PC-3 (cell line): ENCODE measurements around the gene WDSUB1. TPM values are rescaled to one million over a fixed set of nuclear protein-coding genes. Genes with fewer than 3 reads are reported as not detected.

Source experiments
- ATAC-seq: fragments of 200-7000 bp; cut with Tn5 transposase; 2 replicates; pipeline ENCODE4 v1.9.1; 2020; ENCODE audit warnings: mild to moderate bottlenecking, moderate library complexity
- BruUV-seq: library from RNA; stranded (reverse); fragments of 400-500 nt; replicated peaks from 2 replicates; lab custom pipeline; 2021; lab: Mats Ljungman, UMichigan
- CTCF ChIA-PET: fragments of 300-600 bp; sonication (Branson Sonifier 250); formaldehyde crosslinking; loops from one replicate; lab custom pipeline; 2022; ENCODE audit warnings: antibody characterized with exemption; lab: Charles Lee
- POLR2A ChIA-PET: fragments of 300-600 bp; sonication (Branson Sonifier 250); formaldehyde crosslinking; loops from one replicate; lab custom pipeline; 2022; ENCODE audit warnings: antibody characterized with exemption; ENCODE audit not compliant: unreplicated experiment; lab: Charles Lee
- DNase-seq: peaks from one replicate; pipeline ENCODE4 v3.0.0-alpha.2; 2015
- H2AFZ ChIP-seq: fragments of 300-600 bp; sonication (generic); 2 replicates; pipeline ENCODE4 v1.6.0; 2016; ENCODE audit warnings: antibody characterized with exemption, low read length
- H3F3A ChIP-seq: fragments of 300-600 bp; sonication (generic); one replicate; pipeline ENCODE4 v1.6.0; 2017; ENCODE audit warnings: antibody characterized with exemption, low read length, control low read depth, mild to moderate bottlenecking; ENCODE audit not compliant: unreplicated experiment
- H3K27ac ChIP-seq: fragments of 300-600 bp; sonication (generic); 2 replicates; pipeline ENCODE4 v1.5.1; 2016; ENCODE audit warnings: mild to moderate bottlenecking, low read length
- H3K27me3 ChIP-seq: fragments of 300-600 bp; sonication (generic); 2 replicates; pipeline ENCODE4 v1.6.1; 2016; ENCODE audit warnings: low read length, mixed read lengths
- H3K36me3 ChIP-seq: fragments of 300-600 bp; sonication (generic); 2 replicates; pipeline ENCODE4 v1.6.1; 2016; ENCODE audit warnings: low read depth, mixed run types, low read length, mixed read lengths
- H3K4me1 ChIP-seq: fragments of 300-600 bp; sonication (generic); 2 replicates; pipeline ENCODE4 v1.5.1; 2016; ENCODE audit warnings: low read length; ENCODE audit not compliant: insufficient read depth
- H3K4me2 ChIP-seq: fragments of 300-600 bp; sonication (generic); 2 replicates; pipeline ENCODE4 v1.6.0; 2016; ENCODE audit warnings: low read length
- H3K4me3 ChIP-seq: fragments of 300-600 bp; sonication (generic); 2 replicates; pipeline ENCODE4 v1.5.1; 2016; ENCODE audit warnings: mild to moderate bottlenecking, low read length, mixed read lengths
- H3K79me2 ChIP-seq: fragments of 300-600 bp; sonication (generic); 2 replicates; pipeline ENCODE4 v1.6.1; 2017; ENCODE audit warnings: low read length, mixed read lengths
- H3K9ac ChIP-seq: fragments of 300-600 bp; sonication (generic); 2 replicates; pipeline ENCODE4 v1.6.0; 2016; ENCODE audit warnings: mild to moderate bottlenecking, low read length
- H3K9me2 ChIP-seq: fragments of 300-600 bp; sonication (generic); replicated peaks from 2 replicates; pipeline ENCODE4 v1.6.1; 2016; ENCODE audit warnings: mixed run types, low read length, mixed read lengths
- H3K9me3 ChIP-seq: fragments of 300-600 bp; sonication (generic); 2 replicates; pipeline ENCODE4 v1.6.1; 2016; ENCODE audit warnings: low read length, mixed read lengths
- H4K20me1 ChIP-seq: fragments of 300-600 bp; sonication (generic); 2 replicates; pipeline ENCODE4 v1.6.1; 2016; ENCODE audit warnings: low read length, mixed read lengths
- CTCF ChIP-seq: fragments of 300-600 bp; sonication (generic); conservative IDR thresholded peaks from 2 replicates; pipeline ENCODE4 v1.5.1; 2017; ENCODE audit warnings: antibody characterized with exemption, low read depth, mild to moderate bottlenecking, low read length
- EZH2 ChIP-seq: fragments of 300-600 bp; sonication (generic); IDR thresholded peaks from one replicate; pipeline ENCODE4 v1.6.1; 2017; ENCODE audit warnings: antibody characterized with exemption, mild to moderate bottlenecking, low read length; ENCODE audit not compliant: unreplicated experiment
- EZH2phosphoT487 ChIP-seq: fragments of 300-600 bp; sonication (generic); IDR thresholded peaks from 2 replicates; pipeline ENCODE4 v1.6.1; 2018; ENCODE audit warnings: mild to moderate bottlenecking, antibody characterized with exemption, low read length, borderline replicate concordance
- intact Hi-C: fragments of 100-400 bp; cut with micrococcal nuclease; formaldehyde crosslinking; loops from 2 replicates; pipeline ENCODE4 v1.9.0; 2023
- microRNA-seq: library from miRNA; unstranded; fragments of <30 nt; microRNA quantifications from one replicate; pipeline ENCODE4 v1.1.0, GENCODE V29; 2020; ENCODE audit not compliant: unreplicated experiment
- total RNA-seq: library from RNA; depleted of rRNA; stranded (reverse); fragments of >200 nt; gene quantifications from 2 replicates; pipeline ENCODE4 v1.2.3, GENCODE V29; 2014

WDSUB1 gene
- total RNA-seq, 1 experiment from 2014 or later, result 6.6 TPM

GRCh38 chr2:159186462-159186861 lies 100.0 kb downstream of the WDSUB1 start:
- H3K9me3 ChIP-seq, result no peaks in the 10 kb centered on the region
- no peak for TF ChIP-seq EZH2phosphoT487
- no peak for TF ChIP-seq EZH2
- no peak for TF ChIP-seq CTCF
- H3K4me3 ChIP-seq, result no peak overlapping the region
- H3K27me3 ChIP-seq, result no peaks in the 10 kb centered on the region
- DNase-seq (no peak), ATAC-seq (no peak)
- H4K20me1 ChIP-seq, result no peaks in the 10 kb centered on the region
- no peak overlapping the region for H3K4me2 ChIP-seq
- no peaks in the 10 kb centered on the region for H3K79me2 ChIP-seq
- no peaks in the 10 kb centered on the region for H3K4me1 ChIP-seq
- POLR2A ChIA-PET, result interaction anchor here (0.5 kb wide), 1 partner anchor 199 kb away, joined by 3 read pairs; no protein-coding TSS in a partner anchor
- no peak overlapping the region for H3K27ac ChIP-seq
- H2AFZ ChIP-seq, result no peak overlapping the region
- no peaks in the 10 kb centered on the region for H3K9me2 ChIP-seq
- CTCF ChIA-PET, result no interaction called here
- no TSS peak for BruUV-seq
- peaks cover 6% of the 10 kb centered on the region; the same call in 1 of the 2 replicates for H3K36me3 ChIP-seq
- no peak overlapping the region for H3K9ac ChIP-seq
- intact Hi-C loops, result no loop called here
- H3F3A ChIP-seq, result no peaks in the 10 kb centered on the region

Small RNA genes lying within 50 kb of the gene (microRNA-seq; reads per million reads assigned to microRNA genes)
- not detected for gene MIR6888
